ENCODE measurements around the gene CCN2. TPM values are rescaled to one million over a fixed set of nuclear protein-coding genes. Genes with fewer than 3 reads are reported as not detected.

Gene CCN2
- total RNA-seq, 2 experiments from 2014 or later = 0.11 TPM; not detected in 1

GRCh38 chr6:131979515-131980337, 28.6 kb upstream of the CCN2 start:
- no peaks in the 10 kb centered on the region for H3K9me3 ChIP-seq (ENCODE audit: control insufficient read depth in 1 of 2, insufficient read depth in 1 of 2, low read length in 2 of 2)
- intact Hi-C loops (cut with DNase I, micrococcal nuclease) = no loop called here
- Mint-ChIP-seq H3K9me3 (no peaks in the 10 kb centered on the region), H3K36me3 (ENCODE audit: low read depth) (no peaks in the 10 kb centered on the region), H3K27me3 (peaks cover 13% of the 10 kb centered on the region), H3K27ac (no peak overlapping the region), H3K4me1 (ENCODE audit: low read depth) (no peaks in the 10 kb centered on the region), H3K4me3 (no peak overlapping the region)
- H3K27me3 ChIP-seq (ENCODE audit: control insufficient read depth in 1 of 2, insufficient read depth in 2 of 2, low read length in 2 of 2) = no peaks in the 10 kb centered on the region
- H3K4me3 ChIP-seq (ENCODE audit: low read length) = no peak overlapping the region
- TF ChIP-seq, protein P1, sequence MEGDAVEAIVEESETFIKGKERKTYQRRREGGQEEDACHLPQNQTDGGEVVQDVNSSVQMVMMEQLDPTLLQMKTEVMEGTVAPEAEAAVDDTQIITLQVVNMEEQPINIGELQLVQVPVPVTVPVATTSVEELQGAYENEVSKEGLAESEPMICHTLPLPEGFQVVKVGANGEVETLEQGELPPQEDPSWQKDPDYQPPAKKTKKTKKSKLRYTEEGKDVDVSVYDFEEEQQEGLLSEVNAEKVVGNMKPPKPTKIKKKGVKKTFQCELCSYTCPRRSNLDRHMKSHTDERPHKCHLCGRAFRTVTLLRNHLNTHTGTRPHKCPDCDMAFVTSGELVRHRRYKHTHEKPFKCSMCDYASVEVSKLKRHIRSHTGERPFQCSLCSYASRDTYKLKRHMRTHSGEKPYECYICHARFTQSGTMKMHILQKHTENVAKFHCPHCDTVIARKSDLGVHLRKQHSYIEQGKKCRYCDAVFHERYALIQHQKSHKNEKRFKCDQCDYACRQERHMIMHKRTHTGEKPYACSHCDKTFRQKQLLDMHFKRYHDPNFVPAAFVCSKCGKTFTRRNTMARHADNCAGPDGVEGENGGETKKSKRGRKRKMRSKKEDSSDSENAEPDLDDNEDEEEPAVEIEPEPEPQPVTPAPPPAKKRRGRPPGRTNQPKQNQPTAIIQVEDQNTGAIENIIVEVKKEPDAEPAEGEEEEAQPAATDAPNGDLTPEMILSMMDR (IDR thresholded peaks at IDR 0.05) = no peak
- H3K36me3 ChIP-seq (ENCODE audit: insufficient read depth, low read length) = no peaks in the 10 kb centered on the region
- no peaks in the 10 kb centered on the region for H3K4me1 ChIP-seq (ENCODE audit: insufficient read depth, low read length)
- POLR2A ChIA-PET = interaction anchor here (0.6 kb wide), 1 partner anchor 19 kb away, joined by 3 read pairs; no protein-coding TSS in a partner anchor
- CTCF ChIA-PET = no interaction called here
- no peak overlapping the region for H3K27ac ChIP-seq (ENCODE audit: low read depth in 1 of 2, low read length in 2 of 2)
- ATAC-seq (ENCODE audit: poor library complexity) = no peak
- no peak for DNase-seq

- POLR2A ChIA-PET = no interaction called here
- no peaks in the 10 kb centered on the region for H3K4me1 Mint-ChIP-seq (ENCODE audit: low read depth)
These were observed 27.4 kb upstream of the CCN2 start for GRCh38 chr6:131978522-131978921.

DNA sequence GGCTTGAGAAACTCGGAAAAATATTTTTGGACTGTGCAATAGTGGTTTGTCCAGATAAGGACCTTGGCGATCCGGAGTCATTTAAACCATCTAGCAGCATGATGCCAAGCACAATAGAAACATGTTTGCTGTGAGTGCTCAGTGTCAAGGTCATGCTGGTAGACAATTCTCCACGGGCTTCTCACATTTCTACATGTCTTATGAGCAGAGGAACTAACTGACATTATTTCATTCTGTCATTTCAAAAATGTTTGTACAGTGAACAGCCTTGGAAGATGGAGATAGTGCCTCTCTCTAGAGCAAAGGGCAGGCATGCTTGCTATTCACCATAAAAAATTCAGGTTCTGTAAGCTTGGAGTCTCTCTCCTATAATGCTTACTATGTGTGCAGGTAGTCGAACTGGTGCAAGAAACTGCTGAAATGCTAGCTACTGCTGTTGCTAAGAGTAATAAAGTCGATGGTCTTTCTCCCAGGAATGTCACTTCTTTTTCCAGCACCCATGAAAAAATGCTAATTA, 25.4 kb upstream of the CCN2 start:
- TF ChIP-seq, protein P1 (IDR thresholded peaks at IDR 0.05) = no peak
- no peak for ATAC-seq (ENCODE audit: poor library complexity)

More at GRCh38 chr6:131978522-131978921, 27.4 kb upstream of the CCN2 start:
- Mint-ChIP-seq H3K27ac (no peak overlapping the region), H3K9me3 (no peaks in the 10 kb centered on the region), H3K4me3 (no peak overlapping the region), H3K27me3 (peaks cover 9% of the 10 kb centered on the region), H3K36me3 (ENCODE audit: low read depth) (no peaks in the 10 kb centered on the region)
- Histone ChIP-seq H3K27me3 (ENCODE audit: control insufficient read depth in 1 of 2, insufficient read depth in 2 of 2, low read length in 2 of 2) (peaks cover 0 to 6% of the 10 kb centered on the region in 2 experiments), H3K27ac (ENCODE audit: low read depth in 1 of 2, low read length in 2 of 2) (no peak overlapping the region), H3K36me3 (ENCODE audit: insufficient read depth, low read length) (no peaks in the 10 kb centered on the region), H3K4me1 (ENCODE audit: insufficient read depth, low read length) (no peaks in the 10 kb centered on the region), H3K4me3 (ENCODE audit: low read length) (no peak overlapping the region), H3K9me3 (ENCODE audit: control insufficient read depth in 1 of 2, insufficient read depth in 1 of 2, low read length in 2 of 2) (no peaks in the 10 kb centered on the region)
- DNase-seq (no peak), ATAC-seq (ENCODE audit: poor library complexity) (no peak)
- CTCF ChIA-PET = no interaction called here
- intact Hi-C loops (cut with DNase I, micrococcal nuclease) = no loop called here
- TF ChIP-seq, protein P1 (IDR thresholded peaks at IDR 0.05) = no peak

More for the DNA sequence above, 25.4 kb upstream of the CCN2 start:
- Histone ChIP-seq H3K4me1 (ENCODE audit: insufficient read depth, low read length) (no peaks in the 10 kb centered on the region), H3K27me3 (ENCODE audit: control insufficient read depth in 1 of 2, insufficient read depth in 2 of 2, low read length in 2 of 2) (peaks cover 0 to 7% of the 10 kb centered on the region in 2 experiments), H3K27ac (ENCODE audit: low read depth in 1 of 2, low read length in 2 of 2) (no peak overlapping the region), H3K9me3 (ENCODE audit: control insufficient read depth in 1 of 2, insufficient read depth in 1 of 2, low read length in 2 of 2) (no peaks in the 10 kb centered on the region), H3K4me3 (ENCODE audit: low read length) (no peak overlapping the region), H3K36me3 (ENCODE audit: insufficient read depth, low read length) (no peaks in the 10 kb centered on the region)
- no peaks in the 10 kb centered on the region for H3K9me3 Mint-ChIP-seq
- CTCF ChIA-PET = no interaction called here
- POLR2A ChIA-PET = no interaction called here
- no peaks in the 10 kb centered on the region for H3K36me3 Mint-ChIP-seq (ENCODE audit: low read depth)
- intact Hi-C loops (cut with DNase I, micrococcal nuclease) = no loop called here
- H3K4me3 Mint-ChIP-seq = no peak overlapping the region
- H3K4me1 Mint-ChIP-seq (ENCODE audit: low read depth) = no peaks in the 10 kb centered on the region
- peaks cover 18% of the 10 kb centered on the region for H3K27me3 Mint-ChIP-seq
- no peak for DNase-seq
- H3K27ac Mint-ChIP-seq = no peak overlapping the region
